Natural killer cell (primary cell): Measurements from ENCODE around the gene BCAS3. TPM values are rescaled to one million over a fixed set of nuclear protein-coding genes. Genes with fewer than 3 reads are reported as not detected.
A peak's percentile ranks its signal among the peaks of the same experiment; 100 is the strongest.

ENCODE experiments used
- ATAC-seq, 3 donors: fragments of 150-1000 bp in 2 of 3; fragments of 200-7000 bp in 1 of 3; cut with Tn5 transposase; 1 replicate in 1 of 3; 2 replicates in 2 of 3; pipeline ENCODE4 v1.10.0; 2021; ENCODE audit warnings: mild to moderate bottlenecking in 2 of 3, moderate library complexity in 2 of 3
- DNase-seq, 2 donors: peaks; one replicate each; pipeline versions ENCODE4 v3.0.0 to v3.0.0-alpha.2; 2013 to 2021; ENCODE audit warnings: mixed read lengths in 1 of 2
- H3K27ac ChIP-seq: one replicate; pipeline ENCODE4 v1.5.1; 2013; ENCODE audit warnings: mild to moderate bottlenecking, low read length
- H3K27me3 ChIP-seq: one replicate; pipeline ENCODE4 v1.6.1; 2013; ENCODE audit warnings: low read length; ENCODE audit not compliant: control insufficient read depth, insufficient read depth
- H3K36me3 ChIP-seq: one replicate; pipeline ENCODE4 v1.6.1; 2013; ENCODE audit warnings: low read length; ENCODE audit not compliant: control insufficient read depth, insufficient read depth
- H3K4me1 ChIP-seq: one replicate; pipeline ENCODE4 v1.6.1; 2013; ENCODE audit warnings: low read length; ENCODE audit not compliant: control insufficient read depth, insufficient read depth
- H3K4me3 ChIP-seq: one replicate; pipeline ENCODE4 v1.5.1; 2013; ENCODE audit warnings: low read length
- H3K9me3 ChIP-seq: one replicate; pipeline ENCODE4 v1.6.1; 2013; ENCODE audit warnings: low read length; ENCODE audit not compliant: control insufficient read depth, insufficient read depth
- H3K27ac Mint-ChIP-seq, 2 donors: one replicate each; pipeline ENCODE4 v1.8.0; 2022; ENCODE audit warnings: mild to moderate bottlenecking in 2 of 2, mixed read lengths in 2 of 2, moderate library complexity in 1 of 2
- H3K27me3 Mint-ChIP-seq, 2 donors: one replicate each; pipeline ENCODE4 v1.8.0; 2022; ENCODE audit warnings: low read depth in 2 of 2, mixed read lengths in 2 of 2
- H3K36me3 Mint-ChIP-seq: one replicate; pipeline ENCODE4 v1.8.0; 2022; ENCODE audit warnings: mixed read lengths
- H3K4me1 Mint-ChIP-seq, 2 donors: one replicate each; pipeline ENCODE4 v1.8.0; 2022; ENCODE audit warnings: mixed read lengths in 2 of 2
- H3K4me3 Mint-ChIP-seq: one replicate; pipeline ENCODE4 v1.8.0; 2022; ENCODE audit warnings: mild to moderate bottlenecking, moderate library complexity, mixed read lengths
- H3K9me3 Mint-ChIP-seq, 2 donors: one replicate each; pipeline ENCODE4 v1.8.0; 2022; ENCODE audit warnings: mixed read lengths in 2 of 2
- WGBS: methylation state at CpG from one replicate; pipeline ENCODE4 v1.1.7; 2013; ENCODE audit warnings: missing lambda C conversion rate; ENCODE audit not compliant: insufficient coverage; 5-methylcytosine and 5-hydroxymethylcytosine counted together
- intact Hi-C: fragments of 100-400 bp; cut with micrococcal nuclease; formaldehyde crosslinking; loops from one replicate; pipeline ENCODE4 v1.14.2; 2022
- total RNA-seq, 4 donors: library from RNA; stranded (reverse); fragments of 120-200 nt in 1 of 4; gene quantifications; one replicate each; pipeline versions ENCODE4 v1.2.3 to v1.2.4, GENCODE V29; 2013 to 2022
- TF ChIP-seq, protein P1 (sequence below): fragments of 200-600 bp; IDR thresholded peaks from one replicate; pipeline ENCODE4 v1.8.0; 2022; ENCODE audit warnings: antibody characterized with exemption

Gene BCAS3
- total RNA-seq, 3 donors from 2014 or later (not counting 1 experiment from before 2014, with no cell fraction given) = 60.5 to 87.8 (median 72.0) TPM

DNA sequence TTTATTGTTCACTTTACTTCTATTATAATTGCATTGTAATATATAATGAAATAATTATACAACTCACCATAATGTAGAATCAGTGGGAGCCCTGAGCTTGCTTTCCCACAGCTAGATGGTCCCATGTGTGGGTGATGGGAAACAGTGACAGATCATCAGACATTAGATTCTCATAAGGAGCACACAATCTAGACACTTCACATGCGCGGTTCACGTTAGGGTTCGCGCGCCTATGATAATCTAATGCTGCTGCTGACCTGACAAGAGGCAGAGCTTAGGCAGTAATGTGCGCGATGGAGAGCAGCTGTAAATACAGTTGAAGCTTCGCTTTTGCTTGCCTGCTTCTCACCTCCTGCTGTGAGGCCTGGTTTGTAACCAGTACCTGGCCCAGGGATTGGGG is 40.2 kb downstream of the BCAS3 start:
- Histone ChIP-seq H3K4me1 (no peaks in the 10 kb centered on the region), H3K4me3 (no peak overlapping the region), H3K27ac (no peak overlapping the region), H3K9me3 (no peaks in the 10 kb centered on the region), H3K36me3 (no peaks in the 10 kb centered on the region), H3K27me3 (no peaks in the 10 kb centered on the region)
- 97% methylated on average over 9 of the region's 9 CpGs for WGBS
- TF ChIP-seq, protein P1, sequence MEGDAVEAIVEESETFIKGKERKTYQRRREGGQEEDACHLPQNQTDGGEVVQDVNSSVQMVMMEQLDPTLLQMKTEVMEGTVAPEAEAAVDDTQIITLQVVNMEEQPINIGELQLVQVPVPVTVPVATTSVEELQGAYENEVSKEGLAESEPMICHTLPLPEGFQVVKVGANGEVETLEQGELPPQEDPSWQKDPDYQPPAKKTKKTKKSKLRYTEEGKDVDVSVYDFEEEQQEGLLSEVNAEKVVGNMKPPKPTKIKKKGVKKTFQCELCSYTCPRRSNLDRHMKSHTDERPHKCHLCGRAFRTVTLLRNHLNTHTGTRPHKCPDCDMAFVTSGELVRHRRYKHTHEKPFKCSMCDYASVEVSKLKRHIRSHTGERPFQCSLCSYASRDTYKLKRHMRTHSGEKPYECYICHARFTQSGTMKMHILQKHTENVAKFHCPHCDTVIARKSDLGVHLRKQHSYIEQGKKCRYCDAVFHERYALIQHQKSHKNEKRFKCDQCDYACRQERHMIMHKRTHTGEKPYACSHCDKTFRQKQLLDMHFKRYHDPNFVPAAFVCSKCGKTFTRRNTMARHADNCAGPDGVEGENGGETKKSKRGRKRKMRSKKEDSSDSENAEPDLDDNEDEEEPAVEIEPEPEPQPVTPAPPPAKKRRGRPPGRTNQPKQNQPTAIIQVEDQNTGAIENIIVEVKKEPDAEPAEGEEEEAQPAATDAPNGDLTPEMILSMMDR = no peak
- Mint-ChIP-seq H3K27me3 (no peaks in the 10 kb centered on the region), H3K36me3 (no peaks in the 10 kb centered on the region), H3K4me1 (peaks cover 4 to 6% of the 10 kb centered on the region in 2 donors), H3K9me3 (no peaks in the 10 kb centered on the region), H3K27ac (no peak overlapping the region), H3K4me3 (no peak overlapping the region)
- intact Hi-C loops = no loop called here
- DNase-seq = no peak
- no peak for ATAC-seq

DNA sequence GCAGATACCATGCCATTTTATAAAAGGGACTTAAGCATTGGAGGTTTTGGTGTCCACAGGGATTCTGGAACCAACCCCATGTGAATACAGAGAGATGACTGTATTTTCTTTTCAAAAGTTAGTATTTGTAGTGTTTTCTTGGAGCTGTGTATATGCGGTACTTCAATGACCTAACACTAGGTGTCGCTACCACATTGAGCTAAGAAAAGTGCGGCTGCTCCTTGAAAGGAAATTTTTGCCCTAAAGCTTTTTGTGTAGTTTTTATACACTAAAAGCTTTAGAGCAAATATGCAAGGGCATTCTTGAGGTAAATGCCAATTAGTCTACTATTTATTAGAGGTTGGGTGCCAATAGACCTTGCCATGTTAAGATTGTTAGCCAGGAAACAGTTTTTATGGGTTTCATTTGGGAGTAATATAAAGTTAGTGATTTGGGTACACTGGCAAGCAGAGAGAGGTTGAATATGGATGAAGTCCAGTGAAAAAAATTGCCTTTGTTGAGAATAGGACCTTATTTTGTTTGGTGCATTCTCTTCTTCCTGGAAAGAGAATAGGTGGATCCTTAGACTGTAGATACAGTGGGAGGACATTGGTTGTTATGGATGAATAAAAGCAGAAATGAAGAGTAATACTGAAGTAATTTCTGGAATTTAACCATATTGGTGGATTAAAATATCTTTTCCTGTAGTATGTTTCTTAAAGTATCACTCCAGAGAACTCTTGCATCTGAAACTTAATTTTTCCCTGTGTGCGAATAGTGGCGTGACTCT is 43.3 kb downstream of the BCAS3 start:
- intact Hi-C loops = loop anchor here (5.0 to 10.0 kb wide), 2 partner anchors 671 to 1114 kb away; no protein-coding TSS in a partner anchor
- Mint-ChIP-seq H3K9me3 (no peaks in the 10 kb centered on the region), H3K4me1 (peaks cover 4 to 6% of the 10 kb centered on the region in 2 donors), H3K36me3 (no peaks in the 10 kb centered on the region), H3K27ac (no peak overlapping the region), H3K4me3 (no peak overlapping the region), H3K27me3 (no peaks in the 10 kb centered on the region)
- TF ChIP-seq, protein P1 = peak; percentile 98
- DNase-seq = peak in 1 of 2 donors; percentile 79
- no peak overlapping the region for H3K27ac ChIP-seq
- H3K4me1 ChIP-seq = no peaks in the 10 kb centered on the region
- ATAC-seq = peak; percentile 42 to 72 (median 71)
- no peaks in the 10 kb centered on the region for H3K27me3 ChIP-seq
- no peaks in the 10 kb centered on the region for H3K9me3 ChIP-seq
- no peak overlapping the region for H3K4me3 ChIP-seq
- no peaks in the 10 kb centered on the region for H3K36me3 ChIP-seq
- 41% methylated on average over 5 of the region's 5 CpGs for WGBS

DNA sequence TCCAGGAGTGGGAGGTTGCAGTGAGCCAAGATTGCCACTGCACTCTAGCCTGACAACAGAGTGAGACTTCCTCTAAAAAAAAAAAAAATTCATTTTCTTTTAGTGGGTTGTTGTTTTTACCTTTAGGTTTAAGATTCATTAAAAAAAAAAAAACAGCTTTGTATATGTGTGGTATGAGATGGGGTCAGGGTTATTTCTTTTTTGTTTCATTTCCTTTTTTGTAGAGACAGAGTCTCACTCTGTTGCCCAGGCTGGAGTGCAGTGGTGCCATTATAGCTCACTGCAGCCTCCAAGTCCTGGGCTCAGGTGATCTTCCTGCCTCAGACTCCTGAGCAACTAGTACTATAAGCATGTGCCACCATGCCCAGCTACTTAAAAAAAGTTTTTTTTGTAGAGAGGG is 47.0 kb downstream of the BCAS3 start:
- H3K36me3 ChIP-seq = no peaks in the 10 kb centered on the region
- no peaks in the 10 kb centered on the region for H3K27me3 ChIP-seq
- TF ChIP-seq, protein P1 = no peak
- no peaks in the 10 kb centered on the region for H3K4me1 ChIP-seq
- no peak for ATAC-seq
- Mint-ChIP-seq H3K4me3 (no peak overlapping the region), H3K4me1 (peaks cover 6 to 8% of the 10 kb centered on the region in 2 donors), H3K9me3 (no peaks in the 10 kb centered on the region), H3K36me3 (no peaks in the 10 kb centered on the region), H3K27me3 (no peaks in the 10 kb centered on the region), H3K27ac (no peak overlapping the region)
- no peak overlapping the region for H3K4me3 ChIP-seq
- no peak overlapping the region for H3K27ac ChIP-seq
- H3K9me3 ChIP-seq = no peaks in the 10 kb centered on the region
- intact Hi-C loops = loop anchor here (5.0 to 10.0 kb wide), 2 partner anchors 668 to 1110 kb away; no protein-coding TSS in a partner anchor
- DNase-seq = no peak
